Measurements from ENCODE around the gene MOCS1. TPM values are rescaled to one million over a fixed set of nuclear protein-coding genes. Genes with fewer than 3 reads are reported as not detected.
"Not testable (repeated sequence)": the region's sequence is repeated elsewhere in the genome, so short reads cannot be mapped to it uniquely, and the experiment has no call there.

The MOCS1 gene
- 6.1 and 8.1 TPM in 2 replicates for total RNA-seq

GRCh38 chr6:39934131-39934757, at the start of gene MOCS1:
Gene MOCS1 (minus strand): TSS chr6:39934462. CDS start chr6:39934417, 45 bp downstream.
- peak; percentile 66 to 83 for DNase-seq (ENCODE audit: low read depth in 2 of 2)

- no peak for DNase-seq (ENCODE audit: low read depth in 2 of 2)
These were observed 49.8 kb upstream of the MOCS1 start for GRCh38 chr6:39984051-39984450.

GRCh38 chr6:39983193-39983592, 48.9 kb upstream of the MOCS1 start:
- DNase-seq (ENCODE audit: low read depth in 2 of 2), result no peak

DNA sequence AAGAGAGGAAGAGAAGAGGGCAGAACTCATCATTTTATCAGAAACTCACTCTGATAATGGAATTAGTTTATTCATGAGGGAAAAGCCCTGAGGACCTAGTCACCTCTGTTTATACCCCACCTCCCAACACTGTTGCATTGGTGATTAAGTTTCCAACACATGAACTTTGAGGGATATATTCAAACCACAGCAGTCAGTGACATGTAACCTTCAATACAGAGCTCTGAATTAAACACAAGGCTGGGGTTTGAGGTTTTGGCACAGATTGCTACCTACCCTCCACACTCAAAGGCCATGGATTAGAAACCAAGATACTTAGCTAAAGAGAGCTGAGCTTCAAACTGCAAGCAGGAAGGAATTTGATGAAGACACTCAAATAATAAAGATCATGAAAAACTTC, 48.5 kb upstream of the MOCS1 start:
- DNase-seq (ENCODE audit: low read depth in 2 of 2), result no peak

DNA sequence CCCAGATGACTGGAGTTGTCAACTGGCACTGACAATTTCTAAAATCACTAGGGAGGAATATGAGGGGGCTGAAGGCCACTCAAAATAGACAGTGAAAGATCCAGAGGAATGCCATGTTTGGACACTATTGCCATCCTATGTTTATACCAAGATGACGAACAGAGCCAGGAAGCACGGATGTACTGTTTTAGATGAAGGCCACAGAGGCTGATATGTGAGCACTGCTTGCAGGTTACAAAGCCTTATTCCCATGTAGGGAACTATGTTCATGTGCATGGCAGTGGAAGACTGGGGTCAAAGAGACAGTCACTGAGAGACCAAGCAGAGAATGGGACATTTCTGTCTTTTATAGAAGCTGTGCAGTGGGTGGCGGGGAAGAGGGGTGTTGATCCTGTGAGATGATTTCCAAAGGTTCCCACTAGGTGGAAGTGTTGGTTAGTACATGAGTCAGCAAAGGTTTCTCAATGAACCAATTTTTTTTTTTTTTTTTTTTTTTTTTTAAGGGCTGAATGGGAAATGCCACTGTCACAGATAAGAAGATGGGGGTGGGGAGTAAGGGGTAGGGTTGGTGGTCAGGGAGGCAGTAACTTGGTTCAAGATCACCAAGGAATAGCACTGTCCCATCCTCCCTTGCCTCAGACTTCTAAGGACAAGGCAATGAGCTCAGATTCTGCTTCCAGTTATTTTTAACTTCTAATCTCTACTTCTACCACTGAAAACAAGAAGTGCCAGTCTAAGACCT, 46.7 kb upstream of the MOCS1 start:
- peak; percentile 55 to 64 for DNase-seq (ENCODE audit: low read depth in 2 of 2)

DNA sequence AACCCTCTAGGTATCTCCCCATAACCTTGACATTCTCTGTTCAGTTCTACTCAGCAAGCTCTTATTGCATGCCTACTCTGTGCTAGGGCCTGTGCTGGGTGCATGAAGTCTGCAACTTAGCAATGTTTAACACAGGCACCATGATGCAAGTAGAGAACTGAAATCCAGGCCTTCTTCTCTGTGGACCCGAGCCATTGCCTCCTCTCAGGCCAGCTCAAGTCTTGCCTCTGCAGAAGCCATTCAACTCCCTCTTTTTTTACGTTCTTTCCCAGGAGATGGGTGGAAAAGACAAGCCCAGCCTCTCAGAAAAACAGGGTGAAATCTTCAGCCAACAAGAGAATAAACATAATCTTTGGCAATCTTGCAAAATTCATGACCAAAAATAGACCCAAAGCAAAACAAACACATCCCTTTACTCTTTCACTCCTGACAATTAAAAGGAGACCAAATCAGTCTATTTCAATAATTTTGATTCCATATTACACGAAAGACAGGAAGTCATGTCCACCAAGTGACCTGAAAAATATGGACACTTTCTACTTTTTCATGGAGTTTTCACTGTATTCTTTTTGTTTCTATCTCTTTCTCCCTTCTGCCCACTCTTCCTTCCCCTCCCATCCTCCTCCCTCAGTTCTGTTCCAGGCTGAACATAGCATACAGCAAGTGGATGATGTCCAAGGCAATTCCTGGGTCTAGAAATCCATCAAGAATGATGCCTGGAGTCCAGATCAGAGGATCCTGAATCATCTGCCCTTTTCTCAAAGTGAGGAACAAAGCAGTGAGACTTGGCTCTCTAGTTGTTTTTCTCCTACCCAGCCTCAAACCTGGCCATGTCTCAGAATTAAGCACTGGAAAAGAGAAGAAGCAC, 45.4 kb upstream of the MOCS1 start:
- DNase-seq (ENCODE audit: low read depth in 2 of 2), result no peak

GRCh38 chr6:39978240-39978639, 44.0 kb upstream of the MOCS1 start:
- DNase-seq (ENCODE audit: low read depth in 2 of 2), result no peak

DNA sequence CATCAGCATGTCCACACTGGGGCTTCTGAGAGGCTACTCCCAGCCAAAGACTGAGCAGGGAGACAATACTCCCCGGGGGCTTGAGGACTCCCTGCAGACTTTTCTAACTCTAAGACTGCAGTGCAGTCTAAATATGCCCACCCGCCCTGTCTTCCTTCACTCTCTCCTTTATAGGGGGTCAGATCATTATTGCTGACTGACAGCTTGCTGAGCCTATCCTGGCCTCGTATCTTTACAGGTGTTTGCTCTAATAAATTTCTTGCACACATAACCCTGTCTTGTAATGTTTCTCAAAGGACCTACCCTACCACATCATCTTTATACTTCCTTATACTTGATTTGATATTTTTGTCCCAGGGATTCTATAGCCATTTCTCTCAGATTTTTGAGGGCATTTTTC, 39.4 kb upstream of the MOCS1 start:
- DNase-seq (ENCODE audit: low read depth in 2 of 2), result no peak

GRCh38 chr6:39972717-39973116, 38.5 kb upstream of the MOCS1 start:
- not testable (repeated sequence) for DNase-seq (ENCODE audit: low read depth in 2 of 2)

DNA sequence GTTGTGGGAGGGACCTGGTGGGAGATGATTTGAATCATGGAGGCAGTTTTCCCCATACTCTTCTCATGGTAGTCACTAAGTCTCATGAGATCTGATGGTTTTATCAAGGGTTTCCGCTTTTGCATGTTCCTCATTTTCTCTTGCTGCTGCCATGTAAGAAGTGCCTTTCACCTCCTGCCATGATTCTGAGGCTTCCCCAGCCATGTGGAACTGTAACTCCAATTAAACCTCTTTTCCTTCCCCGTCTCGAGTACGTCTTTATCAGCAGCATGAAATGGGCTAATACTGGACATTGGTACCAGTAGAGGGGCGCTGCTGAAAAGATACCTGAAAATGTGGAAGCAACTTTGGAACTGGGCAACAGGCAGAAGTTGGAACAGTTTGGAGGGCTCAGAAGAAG, 36.9 kb upstream of the MOCS1 start:
- DNase-seq (ENCODE audit: low read depth in 2 of 2), result not testable (repeated sequence)

- DNase-seq (ENCODE audit: low read depth in 2 of 2), result no peak
These were observed 31.5 kb upstream of the MOCS1 start for GRCh38 chr6:39965751-39966150.

GRCh38 chr6:39964530-39964929, 30.3 kb upstream of the MOCS1 start:
- DNase-seq (ENCODE audit: low read depth in 2 of 2), result no peak

- DNase-seq (ENCODE audit: low read depth in 2 of 2), result no peak
These were observed 29.8 kb upstream of the MOCS1 start for GRCh38 chr6:39964094-39964493.

DNA sequence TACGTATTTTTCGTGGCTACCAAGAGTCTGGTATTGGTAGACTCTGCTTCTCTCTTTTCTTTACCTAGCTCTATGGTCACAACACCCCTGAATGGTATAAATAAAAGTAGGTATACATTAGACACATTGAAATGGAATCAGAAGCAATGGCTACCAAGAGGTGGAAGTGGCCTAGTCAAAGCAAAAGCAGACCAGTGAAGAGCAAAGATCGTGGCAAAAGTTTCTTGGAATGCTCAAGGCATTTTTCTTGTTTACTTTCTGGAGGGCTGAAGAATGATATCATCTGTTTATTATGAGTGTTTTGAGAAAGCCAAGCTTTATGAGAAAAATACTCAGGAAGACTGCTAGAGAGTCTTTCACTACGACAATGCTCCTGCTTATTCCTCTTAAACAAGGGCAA, 28.6 kb upstream of the MOCS1 start:
- DNase-seq (ENCODE audit: low read depth in 2 of 2), result no peak

DNA sequence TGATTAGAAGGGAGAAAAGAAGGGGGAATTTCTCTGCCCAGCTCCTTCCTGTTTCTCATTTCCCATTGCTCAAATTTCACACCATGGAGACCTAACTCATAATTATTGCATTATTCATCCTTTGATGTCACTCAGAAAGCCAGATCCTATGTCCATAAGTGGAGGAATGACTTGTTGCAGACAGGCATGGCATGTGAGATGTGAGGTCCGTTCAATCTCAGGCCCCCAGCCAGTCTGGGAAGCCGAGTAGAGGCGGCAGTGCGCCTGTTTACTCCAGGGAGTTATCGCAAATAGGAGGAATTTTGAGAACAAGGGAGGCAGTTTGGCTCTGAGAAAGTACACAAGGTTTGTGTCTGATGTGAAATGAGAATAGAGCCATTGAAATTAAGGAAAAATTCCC, 26.9 kb upstream of the MOCS1 start:
- DNase-seq (ENCODE audit: low read depth in 2 of 2), result peak in 1 of 2 donors; percentile 22

DNA sequence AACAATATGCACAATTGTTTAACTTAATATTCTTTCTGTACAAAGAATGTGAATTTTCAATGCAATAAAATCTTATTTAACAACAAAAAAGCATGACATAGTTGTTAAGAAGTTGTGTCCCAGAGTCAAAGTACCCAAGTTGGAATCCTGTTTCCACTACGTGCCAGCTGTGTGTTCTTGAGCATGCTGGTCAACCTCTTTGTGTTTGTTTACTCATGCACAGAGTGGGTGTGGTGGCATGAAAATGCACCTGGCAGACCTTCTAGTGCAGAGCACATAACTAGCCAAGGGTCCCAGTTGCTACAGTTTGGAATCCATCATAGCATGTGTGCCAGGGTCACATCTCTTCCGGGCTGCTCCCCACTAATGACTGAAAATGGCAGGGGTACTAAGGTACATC, 24.7 kb upstream of the MOCS1 start:
- DNase-seq (ENCODE audit: low read depth in 2 of 2), result no peak

DNA sequence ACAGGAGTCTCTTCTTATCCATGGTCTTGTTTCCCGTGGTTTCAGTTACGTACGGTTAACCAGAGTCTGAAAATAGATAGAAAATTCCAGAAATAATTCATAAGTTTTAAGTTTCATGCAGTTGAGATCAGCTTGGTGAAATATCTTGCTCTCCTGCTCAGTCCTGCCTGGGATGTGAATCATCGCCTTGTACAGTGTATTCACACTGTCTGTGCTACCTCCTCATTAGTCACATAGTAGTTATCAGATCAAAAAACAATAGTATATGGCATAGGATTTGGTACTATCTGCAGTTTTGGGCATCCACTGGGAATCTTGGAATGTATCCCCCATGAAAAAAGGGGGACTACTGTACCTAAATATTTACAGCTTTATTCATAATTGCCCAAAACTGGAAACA, 22.7 kb upstream of the MOCS1 start:
- peak in 1 of 2 donors; percentile 15 for DNase-seq (ENCODE audit: low read depth in 2 of 2)

- no peak for DNase-seq (ENCODE audit: low read depth in 2 of 2)
These were observed 18.9 kb upstream of the MOCS1 start for GRCh38 chr6:39953076-39953618.

- no peak for DNase-seq (ENCODE audit: low read depth in 2 of 2)
These were observed 17.9 kb upstream of the MOCS1 start for GRCh38 chr6:39952167-39952566.

DNA sequence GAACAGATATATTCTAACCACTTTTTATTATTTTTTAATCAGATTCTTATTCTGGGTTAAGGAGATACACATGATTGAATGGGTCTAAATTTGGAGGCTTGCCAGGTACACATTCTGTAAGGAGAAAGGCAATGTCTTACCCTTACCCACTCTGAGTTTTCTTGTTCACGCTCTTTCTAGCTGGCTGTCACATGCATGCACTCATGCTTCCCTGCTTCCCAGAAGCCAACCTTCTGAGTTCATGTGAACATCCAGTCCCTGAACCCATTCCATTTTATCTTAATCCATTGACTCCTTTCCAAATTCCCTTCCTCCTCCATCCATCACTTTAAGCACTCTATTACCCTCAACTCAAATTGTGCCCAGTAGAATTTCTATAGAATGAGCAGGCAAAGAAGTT, 17.5 kb upstream of the MOCS1 start:
- no peak for DNase-seq (ENCODE audit: low read depth in 2 of 2)

DNA sequence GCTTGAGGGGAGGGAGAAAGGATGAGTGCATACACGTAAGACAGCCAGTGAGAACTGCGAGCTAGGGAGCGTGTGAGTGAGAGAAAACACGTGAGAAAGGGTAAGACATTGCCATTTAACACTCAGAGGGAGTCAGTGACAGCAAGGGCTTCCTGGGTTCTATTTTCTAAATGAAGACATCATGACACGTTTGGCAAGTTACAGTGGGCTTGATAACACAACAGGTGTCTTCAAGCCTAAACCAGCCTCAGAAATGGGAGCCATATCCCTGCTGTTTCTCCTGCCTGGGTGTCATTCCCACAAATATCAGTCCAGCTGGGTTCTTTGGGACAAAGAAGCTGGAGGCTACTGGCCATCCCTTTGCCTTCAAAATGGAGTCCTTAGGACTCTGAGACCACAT, 16.9 kb upstream of the MOCS1 start:
- no peak for DNase-seq (ENCODE audit: low read depth in 2 of 2)

DNA sequence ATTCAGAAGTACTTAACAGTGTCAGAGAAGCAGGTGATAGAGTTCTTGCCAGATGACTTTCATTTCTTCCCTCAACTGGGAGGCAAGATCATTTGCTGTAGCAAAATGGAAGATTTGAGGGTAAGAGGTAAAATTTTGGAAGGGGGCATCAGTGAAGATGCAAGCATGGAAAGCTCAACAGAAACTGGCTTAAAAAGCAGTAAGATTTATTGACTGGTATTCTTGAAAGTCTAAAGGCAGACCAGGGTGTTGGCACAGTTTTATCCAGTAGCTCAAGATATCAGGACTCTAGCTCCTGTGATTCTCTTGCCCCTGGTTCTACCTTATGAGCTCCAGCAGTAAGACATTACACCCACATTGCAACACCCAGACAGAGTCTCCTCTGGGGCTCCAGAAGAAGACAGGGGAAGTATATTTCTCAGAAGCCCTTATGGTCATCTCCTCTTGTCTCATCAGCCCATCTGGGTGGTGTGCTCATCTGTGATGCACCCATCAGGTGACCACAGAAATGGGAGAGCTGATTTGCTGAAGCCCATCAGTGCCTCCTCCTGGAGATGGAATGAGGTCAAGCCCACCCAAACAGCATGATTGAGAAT, 16.0 kb upstream of the MOCS1 start:
- DNase-seq (ENCODE audit: low read depth in 2 of 2), result no peak

Data from lung microvascular endothelial cell (primary cell).